GM18498 (cell line): ENCODE measurements around the gene HPDL.
A peak's percentile ranks its signal among the peaks of the same experiment; 100 is the strongest.
"Not testable (repeated sequence)": the region's sequence is repeated elsewhere in the genome, so short reads cannot be mapped to it uniquely, and the experiment has no call there.

Experiments
- ATAC-seq: cut with Tn5 transposase; IDR thresholded peaks from one replicate; pipeline ENCODE4 v1.9.1; 2021; ENCODE audit warnings: mild to moderate bottlenecking, moderate library complexity; ENCODE audit not compliant: unreplicated experiment

Gene HPDL

GRCh38 chr1:45348966-45349677 lies 22.4 kb downstream of the HPDL start:
- no peak for ATAC-seq

- no peak for ATAC-seq
These were observed 24.8 kb downstream of the HPDL start for GRCh38 chr1:45351508-45351907.

GRCh38 chr1:45353685-45354084 lies 27.0 kb downstream of the HPDL start:
- ATAC-seq: no peak

DNA sequence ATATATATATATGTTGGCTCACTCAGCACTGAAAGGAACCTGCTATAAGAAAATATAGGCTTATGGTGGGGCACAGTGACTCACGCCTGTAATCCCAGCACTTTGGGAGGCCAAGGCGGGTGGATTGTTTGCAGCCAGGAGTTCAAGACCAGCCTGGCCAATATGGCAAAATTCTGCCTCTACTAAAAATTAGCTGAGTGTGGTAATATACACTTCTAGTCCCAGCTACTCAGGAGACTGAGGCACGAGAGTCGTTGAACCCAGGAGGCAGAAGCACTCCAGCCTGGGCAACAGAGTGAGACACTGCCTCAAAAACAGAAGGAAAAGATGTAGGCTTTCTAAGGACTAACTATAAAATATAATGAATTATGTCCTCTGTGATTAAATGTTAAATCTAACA lies 28.1 kb downstream of the HPDL start:
- no peak for ATAC-seq

GRCh38 chr1:45355683-45356082 lies 29.0 kb downstream of the HPDL start:
- ATAC-seq: no peak

DNA sequence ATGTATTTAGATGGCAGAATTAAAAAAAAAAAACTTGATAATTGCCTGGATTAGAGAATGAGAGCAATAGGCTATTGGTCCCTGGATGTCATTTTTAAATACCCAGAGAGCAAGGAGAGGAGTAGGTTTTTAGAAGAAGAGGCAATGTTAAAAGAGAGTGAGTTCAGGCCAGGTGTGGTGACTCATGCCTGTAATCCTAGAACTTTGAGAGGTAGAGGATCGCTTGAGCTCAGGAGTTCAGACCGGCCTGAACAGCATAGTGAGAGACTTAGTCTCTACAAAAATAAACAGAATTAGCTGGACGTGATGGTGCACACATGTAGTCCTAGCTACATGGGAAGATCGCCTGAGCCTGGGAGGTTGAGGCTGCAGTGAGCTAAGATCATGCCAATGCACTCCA lies 29.5 kb downstream of the HPDL start:
- ATAC-seq: no peak

- no peak for ATAC-seq
These were observed 33.3 kb downstream of the HPDL start for GRCh38 chr1:45359882-45360513.

DNA sequence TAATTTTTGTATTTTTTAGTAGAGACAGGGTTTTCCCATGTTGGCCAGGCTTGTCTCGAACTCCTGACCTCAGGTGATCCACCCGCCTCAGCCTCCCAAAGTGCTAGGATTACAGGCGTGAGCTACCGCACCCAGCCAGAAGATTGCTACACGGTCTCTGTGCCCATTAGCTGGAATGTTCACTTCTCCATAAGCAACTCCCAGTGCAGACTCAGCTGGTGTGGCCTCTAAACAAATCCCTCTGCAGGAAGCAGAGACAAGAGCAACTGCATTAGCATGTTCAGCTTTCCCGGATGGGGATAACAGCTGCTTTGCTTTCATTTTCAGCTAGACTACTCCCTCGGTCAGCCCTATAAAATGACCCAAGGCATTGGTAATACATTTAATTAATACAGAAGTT lies 34.3 kb downstream of the HPDL start:
- not testable (repeated sequence) for ATAC-seq

DNA sequence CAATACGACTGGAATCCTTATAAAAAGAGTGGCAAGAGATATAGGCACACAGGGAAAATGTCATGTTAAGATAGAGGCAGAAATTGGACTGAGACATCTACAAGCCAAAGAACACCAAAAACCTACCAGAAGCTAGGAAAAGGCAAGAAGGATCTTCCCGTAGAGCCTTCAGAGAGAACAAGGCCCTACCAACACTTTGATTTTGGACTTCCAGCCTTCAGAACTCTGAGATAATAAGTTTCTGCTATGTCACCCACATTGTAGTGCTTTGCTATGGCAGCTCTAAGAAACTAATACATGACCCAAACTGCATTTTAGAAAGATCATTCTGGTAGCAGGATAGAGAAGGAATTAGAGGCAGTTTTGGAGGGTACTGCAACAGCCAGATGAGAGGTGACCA lies 37.6 kb downstream of the HPDL start:
- ATAC-seq: no peak

DNA sequence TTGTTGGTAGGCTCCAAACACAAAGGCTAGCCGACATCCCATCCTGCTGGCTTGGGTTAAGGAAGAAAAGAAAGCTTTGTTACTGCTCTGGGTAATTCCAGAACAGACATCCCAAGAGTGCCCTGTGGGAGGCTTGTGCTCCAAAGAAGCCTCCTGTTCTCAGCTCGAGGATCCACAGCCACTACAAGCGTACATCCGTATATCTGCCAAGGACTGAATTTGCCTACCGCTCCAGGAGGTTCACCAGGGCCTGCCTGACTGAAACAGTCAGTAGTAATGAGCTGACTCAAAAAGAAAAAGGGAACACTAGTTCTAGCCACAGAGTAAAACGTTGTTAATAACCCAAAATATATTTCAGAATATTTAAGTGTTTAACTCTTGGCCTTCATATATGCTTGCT lies 38.4 kb downstream of the HPDL start:
- ATAC-seq: no peak

DNA sequence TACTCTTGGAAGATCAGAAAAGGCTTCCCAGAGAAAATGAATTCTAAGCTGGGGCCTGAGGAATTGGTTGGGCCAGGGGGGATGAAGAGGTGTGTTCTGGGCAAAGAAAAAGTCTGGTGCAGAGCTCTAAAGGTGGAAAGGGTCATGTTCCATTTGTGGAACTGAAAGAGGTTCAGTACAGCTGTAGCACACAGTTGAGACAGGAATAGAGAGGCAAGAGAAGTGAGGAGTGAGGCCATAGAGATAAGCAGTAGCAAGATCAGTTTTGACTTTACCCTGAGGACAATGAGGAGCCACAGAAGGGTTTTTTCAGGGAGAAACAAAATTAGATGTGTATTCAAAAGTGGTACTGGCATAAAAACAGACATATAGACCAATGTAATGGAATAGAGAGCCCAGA lies 43.9 kb downstream of the HPDL start:
- ATAC-seq: peak; percentile 67

GRCh38 chr1:45373573-45373972 lies 46.9 kb downstream of the HPDL start:
- ATAC-seq: no peak

- ATAC-seq: no peak
These were observed 48.7 kb downstream of the HPDL start for GRCh38 chr1:45375104-45376090.

- ATAC-seq: no peak
These were observed 51.5 kb downstream of the HPDL start for GRCh38 chr1:45378184-45378583.
